Measurements from ENCODE around the gene C10orf67.

GRCh38 chr10:23311034-23311433, 33.6 kb downstream of the C10orf67 start:
- TF ChIP-seq, protein P1, sequence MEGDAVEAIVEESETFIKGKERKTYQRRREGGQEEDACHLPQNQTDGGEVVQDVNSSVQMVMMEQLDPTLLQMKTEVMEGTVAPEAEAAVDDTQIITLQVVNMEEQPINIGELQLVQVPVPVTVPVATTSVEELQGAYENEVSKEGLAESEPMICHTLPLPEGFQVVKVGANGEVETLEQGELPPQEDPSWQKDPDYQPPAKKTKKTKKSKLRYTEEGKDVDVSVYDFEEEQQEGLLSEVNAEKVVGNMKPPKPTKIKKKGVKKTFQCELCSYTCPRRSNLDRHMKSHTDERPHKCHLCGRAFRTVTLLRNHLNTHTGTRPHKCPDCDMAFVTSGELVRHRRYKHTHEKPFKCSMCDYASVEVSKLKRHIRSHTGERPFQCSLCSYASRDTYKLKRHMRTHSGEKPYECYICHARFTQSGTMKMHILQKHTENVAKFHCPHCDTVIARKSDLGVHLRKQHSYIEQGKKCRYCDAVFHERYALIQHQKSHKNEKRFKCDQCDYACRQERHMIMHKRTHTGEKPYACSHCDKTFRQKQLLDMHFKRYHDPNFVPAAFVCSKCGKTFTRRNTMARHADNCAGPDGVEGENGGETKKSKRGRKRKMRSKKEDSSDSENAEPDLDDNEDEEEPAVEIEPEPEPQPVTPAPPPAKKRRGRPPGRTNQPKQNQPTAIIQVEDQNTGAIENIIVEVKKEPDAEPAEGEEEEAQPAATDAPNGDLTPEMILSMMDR (IDR thresholded peaks at IDR 0.05), result no peak
- TF ChIP-seq POLR2A (IDR thresholded peaks at IDR 0.05), result no peak
